Activated naive CD8-positive, alpha-beta T cell treated with anti-CD3 and anti-CD28 coated beads, Interleukin-2, amount 10 ng/mL, durations not matched to agents 7 days and 5 days (primary cell): ENCODE measurements around the gene IPO11. TPM values are rescaled to one million over a fixed set of nuclear protein-coding genes. Genes with fewer than 3 reads are reported as not detected.
"Not testable (repeated sequence)": the region's sequence is repeated elsewhere in the genome, so short reads cannot be mapped to it uniquely, and the experiment has no call there.

Experiments used
- ATAC-seq: fragments of 150-1000 bp; cut with Tn5 transposase; one replicate; pipeline ENCODE4 v1.10.0; 2021; ENCODE audit warnings: low read depth, moderate library complexity
- POLR2A ChIA-PET: fragments of 350-600 bp; sonication (Branson Sonifier 250); formaldehyde crosslinking; loops from one replicate; lab custom pipeline; 2021; ENCODE audit warnings: antibody characterized with exemption; lab: Charles Lee
- DNase-seq: peaks from one replicate; pipeline ENCODE4 v3.0.0; 2021
- H3K27ac Mint-ChIP-seq: one replicate; pipeline ENCODE4 v1.8.0; 2022; ENCODE audit warnings: mild to moderate bottlenecking, mixed read lengths
- H3K27me3 Mint-ChIP-seq: one replicate; pipeline ENCODE4 v1.8.0; 2022; ENCODE audit warnings: mild to moderate bottlenecking, moderate library complexity, mixed read lengths
- H3K36me3 Mint-ChIP-seq: one replicate; pipeline ENCODE4 v1.8.0; 2021; ENCODE audit warnings: mild to moderate bottlenecking, mixed read lengths
- H3K4me1 Mint-ChIP-seq: one replicate; pipeline ENCODE4 v1.8.0; 2021; ENCODE audit warnings: mixed read lengths
- H3K4me3 Mint-ChIP-seq: one replicate; pipeline ENCODE4 v1.8.0; 2022; ENCODE audit warnings: mild to moderate bottlenecking, moderate library complexity, mixed read lengths
- H3K9me3 Mint-ChIP-seq: one replicate; pipeline ENCODE4 v1.8.0; 2021; ENCODE audit warnings: mixed read lengths
- total RNA-seq, 2 experiments: library from RNA; stranded (reverse); gene quantifications; one replicate each; pipeline ENCODE4 v1.2.3, GENCODE V29; 2021

IPO11 gene
- total RNA-seq, 2 experiments from 2014 or later, result 26.5 to 26.6 TPM

DNA sequence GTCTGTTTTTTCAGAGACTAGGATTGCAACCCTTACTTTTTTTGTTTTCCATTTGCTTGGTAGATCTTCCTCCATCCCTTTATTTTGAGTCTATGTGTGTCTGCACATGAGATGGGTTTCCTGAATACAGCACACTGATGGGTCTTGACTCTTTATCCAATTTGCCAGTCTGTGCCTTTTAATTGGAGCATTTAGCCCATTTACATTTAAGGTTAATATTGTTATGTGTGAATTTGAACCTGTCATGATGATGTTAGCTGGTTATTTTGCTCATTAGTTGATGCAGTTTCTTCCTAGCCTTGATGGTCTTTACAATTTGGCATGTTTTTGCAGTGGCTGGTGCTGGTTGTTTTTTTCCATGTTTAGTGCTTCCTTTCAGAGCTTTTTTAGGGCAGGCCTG, 264.0 kb downstream of the IPO11 start:
- ATAC-seq, H3K36me3 Mint-ChIP-seq, H3K27ac Mint-ChIP-seq, H3K4me3 Mint-ChIP-seq, H3K27me3 Mint-ChIP-seq, POLR2A ChIA-PET, DNase-seq, H3K4me1 Mint-ChIP-seq: not testable (repeated sequence)
- H3K9me3 Mint-ChIP-seq, result peaks cover 15% of the 10 kb centered on the region

Other genes with a start within 250 kb of the IPO11 start
- 100 to 1,000 TPM; 161 to 171 TPM for gene KIF2A, start 106.6 kb upstream of the IPO11 start, total RNA-seq
- 10 to 100 TPM; 26.9 to 29.0 TPM for gene DIMT1, start 8.9 kb upstream of the IPO11 start, total RNA-seq
- under 1 TPM; 0.71 to 0.86 TPM for gene LRRC70, start 166.1 kb downstream of the IPO11 start, total RNA-seq